GM19438 (cell line): ENCODE measurements around the gene ZNF747.
"Not testable (repeated sequence)": the region's sequence is repeated elsewhere in the genome, so short reads cannot be mapped to it uniquely, and the experiment has no call there.

ENCODE experiments used
- ATAC-seq: cut with Tn5 transposase; IDR thresholded peaks from one replicate; pipeline ENCODE4 v1.9.1; 2021; ENCODE audit warnings: low read depth; ENCODE audit not compliant: unreplicated experiment

The ZNF747 gene

DNA sequence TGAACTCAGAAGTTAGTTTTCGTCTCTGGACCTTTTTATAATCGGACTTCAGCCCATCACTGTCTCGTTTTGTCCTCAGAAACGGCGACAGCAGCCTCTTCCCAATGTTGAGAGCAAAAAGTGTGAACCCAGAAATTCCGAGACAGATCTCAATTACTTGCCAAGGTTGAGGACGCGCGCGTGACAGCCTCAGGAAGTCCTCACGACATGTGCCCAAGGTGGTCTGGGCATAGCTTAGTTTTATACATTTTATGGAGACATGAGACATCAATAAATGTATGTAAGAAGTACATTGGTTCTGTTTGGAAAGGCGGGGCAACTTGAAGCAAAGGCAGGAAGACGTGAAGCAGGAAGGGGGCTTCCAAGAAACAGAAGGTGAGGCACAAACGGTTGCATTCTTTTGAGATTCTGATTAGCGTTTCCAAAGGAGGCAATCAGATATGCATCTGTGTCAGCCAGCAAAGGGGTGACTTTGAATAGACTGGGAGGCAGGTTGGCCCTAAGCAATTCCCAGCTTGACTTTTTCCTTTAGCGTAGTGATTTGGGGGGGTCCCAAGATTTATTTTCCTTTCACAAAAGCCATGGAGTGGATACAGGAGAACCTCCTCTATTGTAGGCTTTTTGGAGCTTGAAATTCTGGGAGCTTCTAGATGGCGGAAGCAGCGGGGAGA is 583 bp upstream of the ZNF747 start:
- ATAC-seq: peak; percentile 29

- no peak for ATAC-seq
Observed at GRCh38 chr16:30533748-30534367, 800 bp downstream of the ZNF747 start.

GRCh38 chr16:30533146-30533522 is 1.5 kb downstream of the ZNF747 start:
- no peak for ATAC-seq

- ATAC-seq: no peak
Observed at GRCh38 chr16:30532285-30533145, 2.1 kb downstream of the ZNF747 start.

- no peak for ATAC-seq
Observed at GRCh38 chr16:30530163-30531037, 4.3 kb downstream of the ZNF747 start.

GRCh38 chr16:30528799-30529457 is 5.7 kb downstream of the ZNF747 start:
- no peak for ATAC-seq

DNA sequence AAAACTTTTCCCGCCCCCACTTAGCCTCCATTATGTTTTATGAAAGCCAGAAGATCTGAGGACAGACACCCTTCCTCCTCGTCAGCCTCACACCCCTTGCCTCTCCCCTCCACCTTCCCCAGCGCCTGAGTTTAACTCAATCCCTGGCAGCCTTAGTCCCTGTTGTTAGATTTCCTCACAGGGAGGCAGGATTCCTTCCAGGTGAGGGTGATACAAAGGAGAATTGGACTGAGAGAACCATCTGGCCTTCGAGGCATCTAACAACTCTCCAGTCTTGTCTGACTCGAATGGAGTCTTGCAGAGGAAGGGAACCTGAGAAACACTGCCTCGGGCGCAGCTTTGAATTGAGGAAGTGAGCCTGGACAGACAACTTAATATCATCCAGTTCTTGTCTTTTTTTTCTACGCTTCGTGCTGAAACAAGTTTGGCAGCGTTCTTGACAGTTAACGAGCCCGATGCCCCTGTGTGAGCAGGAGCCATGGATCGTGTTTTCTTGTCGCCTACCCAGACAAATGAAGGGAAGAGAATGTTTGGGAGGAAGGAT is 7.0 kb downstream of the ZNF747 start:
- peak; percentile 8 for ATAC-seq

GRCh38 chr16:30526823-30527634 is 7.6 kb downstream of the ZNF747 start:
- ATAC-seq: peak; percentile 81

- ATAC-seq: peak; percentile 14
Observed at GRCh38 chr16:30526137-30526822, 8.4 kb downstream of the ZNF747 start, which contains the start of gene ZNF768. Gene ZNF768, minus strand, starts transcription at chr16:30526566. Its CDS starts 153 bp downstream, at chr16:30526413.

- no peak for ATAC-seq
Observed at GRCh38 chr16:30525844-30526136, 8.9 kb downstream of the ZNF747 start.

- ATAC-seq: no peak
Observed at GRCh38 chr16:30524575-30525568, 9.8 kb downstream of the ZNF747 start.

GRCh38 chr16:30523768-30524574 is 10.7 kb downstream of the ZNF747 start:
- no peak for ATAC-seq

DNA sequence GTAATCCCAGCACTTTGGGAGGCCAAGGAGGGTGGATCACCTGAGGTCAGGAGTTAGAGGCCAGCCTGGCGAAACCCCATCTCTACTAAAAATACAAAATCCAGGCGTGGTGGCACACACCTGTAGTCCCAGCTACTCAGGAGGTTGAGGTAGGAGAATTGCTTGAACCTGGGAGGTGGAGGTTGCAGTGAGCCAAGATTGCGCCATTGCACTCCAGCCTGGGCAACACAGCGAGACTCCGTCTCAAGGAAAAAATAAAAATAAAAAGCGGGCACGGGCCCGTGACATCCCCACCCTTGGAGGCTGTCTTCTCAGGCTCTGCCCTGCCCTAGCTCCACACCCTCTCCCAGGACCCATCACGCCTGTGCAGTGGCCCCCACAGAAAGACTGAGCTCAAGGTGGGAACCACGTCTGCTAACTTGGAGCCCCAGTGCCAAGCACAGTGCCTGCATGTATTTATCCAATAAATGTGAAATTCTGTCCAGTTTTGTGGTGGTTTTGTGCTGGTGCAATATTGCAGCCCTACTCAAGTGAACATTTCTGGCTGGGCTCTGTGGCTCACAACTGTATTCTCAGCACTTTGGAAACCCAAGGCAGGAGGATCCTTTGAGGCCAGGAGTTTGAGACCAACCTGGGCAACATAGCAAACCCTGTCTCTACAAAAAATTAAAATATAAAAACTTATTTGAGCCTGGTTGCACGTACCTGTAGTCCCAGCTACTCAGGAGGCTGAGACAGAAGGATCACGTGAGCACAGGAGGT is 11.8 kb downstream of the ZNF747 start:
- not testable (repeated sequence) for ATAC-seq

DNA sequence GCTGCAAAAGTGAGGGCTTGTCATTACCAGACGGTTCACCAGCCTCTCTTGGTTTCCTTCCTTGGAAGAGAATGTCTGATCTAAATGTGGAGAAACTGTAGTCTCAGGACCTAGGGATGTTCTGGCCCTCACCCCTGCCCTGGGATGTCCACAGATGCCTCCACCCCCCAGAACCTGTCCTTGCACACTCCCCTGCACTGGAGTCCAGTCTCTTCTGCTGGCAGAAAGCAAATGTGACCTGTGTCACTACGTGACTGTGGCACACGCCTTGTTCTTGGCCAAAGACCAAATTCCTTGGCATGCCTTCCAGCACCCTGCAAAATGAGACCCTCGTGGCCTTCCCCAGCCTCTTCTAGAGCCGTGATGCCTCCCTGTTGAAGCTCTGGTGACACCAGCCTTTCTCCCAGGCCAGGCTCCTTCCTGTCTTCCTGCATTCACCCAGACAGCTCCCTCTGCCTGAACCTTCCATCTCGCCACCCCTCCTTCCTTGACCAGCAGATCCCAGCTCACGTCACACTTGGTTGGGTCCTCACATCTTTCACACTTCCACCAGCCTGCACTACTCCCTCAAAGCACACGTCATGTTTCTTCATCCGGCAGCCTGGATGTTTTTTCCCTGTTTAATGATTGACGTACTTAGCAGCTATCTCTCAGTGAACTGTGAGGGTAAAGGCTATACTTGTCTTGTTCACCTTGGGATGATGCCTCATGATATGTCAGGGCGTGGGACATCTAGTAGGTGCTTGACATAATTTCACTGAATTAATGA is 12.6 kb downstream of the ZNF747 start:
- no peak for ATAC-seq

- no peak for ATAC-seq
Observed at GRCh38 chr16:30521476-30521872, 13.2 kb downstream of the ZNF747 start.
